ENCODE results near the gene YBEY.
A peak's percentile ranks its signal among the peaks of the same experiment; 100 is the strongest.

The YBEY gene

DNA sequence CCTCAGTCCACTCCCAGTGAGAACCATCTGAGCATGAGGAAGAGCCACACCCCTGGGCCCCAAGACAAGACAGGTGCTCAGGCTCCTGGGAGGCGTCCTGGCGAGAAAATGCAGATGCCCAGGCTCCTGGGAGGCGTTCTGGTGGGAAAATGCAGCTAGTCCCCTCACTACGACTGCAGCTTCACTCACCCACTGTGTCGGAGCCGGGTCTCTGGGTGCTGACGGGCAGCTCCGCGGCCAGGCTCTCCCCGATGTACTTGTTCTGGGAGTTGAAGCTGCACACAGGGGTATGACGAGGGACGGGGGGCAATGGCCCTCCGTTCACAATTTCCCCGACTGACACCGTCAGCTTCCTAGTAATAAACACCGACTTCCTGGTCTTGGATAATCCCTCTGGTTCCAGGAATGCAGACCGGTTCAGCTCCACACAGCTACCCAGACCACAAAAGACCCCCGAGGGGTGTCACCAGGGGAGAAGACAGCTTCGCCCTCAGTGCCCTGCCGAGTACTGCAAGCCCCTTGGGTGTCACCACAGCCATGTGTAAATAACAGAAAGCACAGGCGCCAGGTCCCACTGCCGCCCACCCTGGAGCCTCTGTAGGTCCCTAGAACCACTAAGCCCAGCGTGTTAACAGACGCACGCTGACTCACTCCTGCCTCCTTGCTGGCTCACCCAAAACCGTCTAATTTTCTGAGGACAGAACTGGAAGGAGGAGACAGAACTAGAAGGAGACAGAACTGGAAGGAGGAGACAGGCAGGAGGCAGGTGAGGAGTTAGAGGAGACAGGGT lies 20.2 kb upstream of the YBEY start:
- DNase-seq: no peak

DNA sequence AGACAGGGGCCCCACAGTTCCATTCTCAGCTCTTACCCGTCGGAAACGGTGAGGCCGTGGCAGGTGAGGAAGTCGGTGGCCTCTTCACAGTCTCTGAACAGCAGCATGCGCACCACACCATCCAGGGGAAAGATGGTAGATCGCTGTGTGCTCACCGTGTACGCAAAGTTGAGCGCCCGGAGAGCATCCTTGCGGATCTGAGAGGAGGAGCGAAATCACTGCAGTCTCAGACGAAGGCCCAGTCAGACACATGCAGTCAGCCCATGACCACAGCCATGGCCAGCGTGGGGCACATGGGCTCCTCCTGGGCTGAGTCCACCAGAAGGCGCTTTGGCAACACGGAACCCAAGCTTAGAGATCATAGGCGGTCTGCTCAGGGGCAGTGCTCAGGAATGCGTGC lies 19.2 kb upstream of the YBEY start:
- DNase-seq: no peak

DNA sequence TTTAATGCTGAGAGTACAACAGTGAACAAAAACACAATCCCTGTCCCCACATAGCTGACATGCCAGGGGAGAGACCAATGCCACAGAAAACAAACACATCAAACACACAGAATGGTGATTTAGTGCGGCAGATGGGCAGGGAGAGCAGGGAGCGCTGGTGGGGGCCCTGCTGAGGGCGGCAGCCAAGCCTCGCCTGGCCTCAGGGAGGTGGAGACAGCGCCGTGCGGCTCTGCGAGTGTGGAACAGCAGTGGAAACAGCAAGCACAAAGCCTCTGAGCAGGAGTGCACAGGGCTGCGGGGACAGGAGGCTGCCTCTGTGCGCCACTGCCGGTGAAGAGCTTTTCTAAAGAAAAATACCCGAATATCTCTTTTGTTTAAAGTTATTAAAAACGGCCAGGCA lies 17.8 kb upstream of the YBEY start:
- DNase-seq: no peak

DNA sequence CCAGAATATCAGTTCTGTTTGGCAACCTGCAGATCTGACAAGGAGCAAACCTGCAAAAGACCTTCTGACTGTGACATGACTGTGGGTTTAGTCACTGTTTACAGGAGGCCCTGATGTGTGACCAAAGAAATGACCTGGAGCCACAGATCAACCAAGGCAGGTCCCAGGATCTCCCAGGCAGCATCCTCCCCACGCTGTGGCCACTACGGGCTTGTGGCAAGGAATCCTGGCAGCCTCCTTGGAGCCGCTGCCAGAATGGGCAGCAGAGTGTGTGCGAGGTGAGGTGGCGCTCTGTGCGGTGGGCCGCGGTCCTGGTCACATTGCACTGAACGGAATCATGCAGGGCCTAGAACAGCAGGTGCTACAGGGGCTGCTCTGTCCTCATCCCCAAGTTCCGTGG lies 16.7 kb upstream of the YBEY start:
- DNase-seq: no peak

DNA sequence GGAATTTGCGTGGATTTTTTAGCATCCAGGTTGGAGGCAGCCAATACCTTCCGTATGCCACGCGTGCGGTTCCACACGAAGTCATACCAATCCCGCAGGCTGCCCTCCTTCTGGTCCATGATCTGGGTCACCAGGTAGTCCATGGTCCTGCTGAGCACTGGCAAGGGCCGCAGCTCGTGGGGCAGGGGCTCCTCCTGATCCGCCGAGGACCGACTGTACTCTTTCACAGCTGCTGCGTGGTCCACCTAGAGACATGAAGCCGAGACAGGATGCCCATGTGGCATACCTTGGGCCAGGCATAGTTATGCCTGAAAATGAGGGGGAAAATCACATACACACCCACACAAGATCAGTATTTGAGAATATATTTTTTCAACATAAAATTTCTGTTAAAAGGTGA lies 12.8 kb upstream of the YBEY start:
- DNase-seq: no peak

DNA sequence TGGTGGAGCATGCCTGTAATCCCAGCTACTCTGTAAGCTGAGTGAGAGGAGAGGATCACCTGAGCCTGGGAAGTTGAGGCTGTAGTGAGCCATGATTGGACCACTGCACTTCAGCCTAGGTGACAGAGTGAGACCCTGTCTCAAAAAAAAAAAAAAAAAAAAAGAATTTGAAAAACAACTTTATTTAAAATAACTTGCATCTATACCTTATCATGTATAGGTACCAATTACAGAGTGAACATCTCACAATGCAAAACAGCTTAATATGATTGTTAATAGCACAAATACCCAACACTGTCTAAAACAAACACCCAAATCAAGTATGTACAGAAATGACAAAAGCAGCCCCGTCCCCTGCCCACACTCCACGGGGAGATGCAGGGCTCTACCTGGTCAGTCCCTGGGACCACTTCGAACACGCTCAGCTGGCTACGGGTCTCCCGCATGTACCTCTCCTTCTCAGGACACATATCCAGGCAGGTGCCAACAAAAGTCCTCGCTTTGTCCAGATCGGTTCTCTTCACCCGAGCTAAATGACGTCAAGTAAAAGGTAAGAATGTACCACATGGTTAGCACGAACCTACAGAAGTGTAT lies 11.2 kb upstream of the YBEY start:
- DNase-seq: no peak

DNA sequence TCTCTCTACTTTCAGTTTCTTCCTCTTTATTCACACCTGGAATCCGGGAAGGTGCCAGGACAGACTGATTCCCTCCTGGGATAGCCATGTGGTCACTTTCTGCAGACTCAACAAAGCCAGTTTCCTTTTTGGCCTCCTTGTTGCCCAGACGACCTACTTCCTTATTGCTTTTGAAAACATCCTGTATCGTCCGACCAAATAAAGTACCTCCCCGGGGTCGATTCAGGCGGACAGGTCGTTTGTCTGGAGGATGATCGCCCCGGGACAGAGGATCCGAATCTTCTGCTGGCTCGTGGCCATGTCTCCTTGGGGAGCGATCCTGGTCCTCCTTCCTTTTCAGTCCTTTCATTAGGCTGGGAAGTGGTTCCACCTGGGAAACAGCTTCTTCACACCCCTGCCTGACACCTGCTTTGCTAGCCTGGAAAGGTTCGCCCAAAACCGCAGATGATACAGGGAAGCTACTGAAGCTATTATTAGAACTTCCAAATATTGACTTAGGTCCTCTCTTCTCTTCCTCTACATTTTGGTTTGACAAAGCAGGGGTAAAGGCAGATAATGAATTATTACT lies 2.0 kb upstream of the YBEY start:
- no peak for DNase-seq

DNA sequence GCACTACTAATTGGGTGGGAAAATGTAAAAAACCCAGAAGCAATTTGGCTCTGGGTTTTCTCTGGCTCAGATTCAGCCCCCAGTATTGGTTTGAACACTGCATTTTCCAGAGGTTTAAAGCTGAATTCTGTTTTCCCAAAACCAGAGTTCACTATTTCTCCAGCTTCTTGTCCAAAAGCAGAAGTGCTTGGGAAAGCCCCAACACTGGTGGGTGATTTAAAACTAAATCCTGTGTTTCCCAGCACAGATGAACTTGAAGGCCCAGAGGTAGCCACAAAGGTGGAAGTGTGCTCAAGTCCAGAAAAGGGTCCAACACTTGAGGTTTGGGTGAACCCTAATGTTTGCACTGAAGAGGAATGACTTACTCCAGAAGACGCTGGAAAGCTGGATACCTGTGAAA lies 1.4 kb upstream of the YBEY start:
- no peak for DNase-seq

DNA sequence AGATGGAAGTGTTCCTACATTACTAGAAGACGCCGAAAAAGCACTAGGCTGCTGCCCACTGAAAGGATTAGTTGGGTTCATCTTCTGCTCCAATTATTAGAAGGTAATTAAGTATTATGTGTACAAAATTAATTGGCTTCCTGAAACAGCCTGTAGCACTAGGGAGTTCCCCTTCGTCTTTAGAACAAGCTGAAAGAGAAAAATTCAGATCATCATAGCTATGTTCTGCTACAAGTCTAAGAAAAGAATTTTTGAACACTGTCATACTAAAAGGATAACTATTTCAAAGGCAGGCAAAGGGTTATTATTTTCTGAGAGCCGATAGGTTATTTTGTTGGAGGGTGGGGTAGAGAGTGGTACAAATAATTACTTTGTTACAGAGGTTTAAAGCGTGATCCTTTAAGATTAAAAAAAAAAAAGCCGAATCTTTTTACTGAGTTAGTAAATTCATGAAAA lies 908 bp upstream of the YBEY start, which contains the start of gene MCM3AP:
TSS of gene MCM3AP (minus strand) at position 406 of the 456 bp plus-strand sequence. CDS start at position 81, 325 bp downstream.
- DNase-seq: no peak

DNA sequence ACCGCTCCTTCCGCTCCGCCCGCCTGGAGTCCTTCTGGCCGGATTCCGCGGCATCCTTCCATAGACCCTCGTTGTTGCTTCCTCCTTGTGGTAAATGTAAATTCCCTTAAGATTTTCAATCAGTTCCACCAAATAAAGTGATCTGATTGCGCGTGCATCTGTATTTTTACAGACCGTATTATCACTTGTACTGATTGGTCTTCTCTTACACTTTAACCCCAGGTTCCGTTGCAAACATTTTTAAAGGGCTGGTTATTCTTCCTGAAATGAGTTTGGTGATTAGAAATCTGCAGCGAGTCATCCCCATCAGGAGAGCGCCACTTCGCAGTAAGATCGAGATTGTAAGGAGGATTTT lies 483 bp downstream of the YBEY start:
- DNase-seq: no peak

DNA sequence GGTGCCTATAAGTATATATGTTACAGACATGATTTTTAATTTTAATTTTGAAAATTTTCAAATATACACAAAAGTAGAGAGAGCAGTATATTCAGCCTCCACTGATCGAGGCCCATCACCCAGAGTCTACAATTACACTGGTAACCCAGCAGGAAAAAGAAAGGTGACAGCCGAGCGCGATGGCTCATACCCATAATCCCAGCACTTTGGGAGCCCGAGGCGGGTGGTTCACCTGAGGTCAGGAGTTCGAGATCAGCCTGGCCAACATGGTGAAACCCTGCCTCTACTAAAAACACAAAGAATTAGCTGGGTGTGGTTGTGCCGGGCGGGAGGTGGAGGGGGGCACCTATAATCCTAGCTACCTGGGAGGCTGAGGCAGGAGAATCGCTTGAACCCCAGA lies 1.4 kb downstream of the YBEY start:
- no peak for DNase-seq

DNA sequence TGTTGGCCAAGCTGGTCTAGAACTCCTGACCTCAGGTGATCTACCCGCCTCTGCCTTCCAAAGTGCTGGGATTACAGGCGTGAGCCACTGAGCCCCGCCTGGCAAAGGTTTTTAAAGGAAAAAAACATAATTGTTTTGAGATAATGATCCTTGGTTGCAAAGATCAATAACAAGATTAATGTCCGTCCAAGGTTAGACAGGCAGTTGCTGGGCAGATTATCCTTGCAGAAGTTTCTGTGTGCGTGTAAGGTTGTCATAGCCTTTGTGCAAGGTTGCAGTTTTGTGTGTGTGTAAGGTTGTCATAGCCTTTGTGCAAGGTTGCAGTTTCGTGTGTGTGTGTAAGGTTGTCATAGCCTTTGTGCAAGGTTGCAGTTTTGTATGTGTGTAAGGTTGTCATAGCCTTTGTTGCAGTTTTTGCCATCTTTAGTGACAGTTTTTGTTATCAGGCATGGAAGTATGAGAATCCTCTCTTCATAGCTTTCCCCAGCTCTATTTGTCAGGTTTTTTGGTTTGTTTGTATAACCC lies 3.6 kb downstream of the YBEY start:
- DNase-seq: no peak

DNA sequence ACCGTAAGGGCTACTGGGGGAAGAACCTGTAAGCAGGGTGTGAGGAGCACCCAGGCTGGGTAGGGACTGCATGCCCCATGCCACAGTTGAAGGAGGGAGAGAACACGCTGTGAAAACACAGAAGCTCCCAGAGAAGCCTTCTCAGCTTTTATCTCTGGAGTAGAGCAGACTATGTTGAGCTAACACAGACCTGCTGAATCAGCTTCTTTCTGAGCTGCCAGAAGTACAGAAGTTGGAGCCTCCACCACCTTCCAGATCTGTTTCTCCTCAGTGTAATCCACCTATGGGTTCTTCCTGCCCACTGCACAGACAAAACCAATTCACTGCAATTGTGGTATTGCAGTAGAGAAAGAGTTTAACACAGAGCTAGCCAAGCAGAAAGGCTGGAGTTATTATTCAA lies 5.4 kb downstream of the YBEY start:
- DNase-seq: no peak

DNA sequence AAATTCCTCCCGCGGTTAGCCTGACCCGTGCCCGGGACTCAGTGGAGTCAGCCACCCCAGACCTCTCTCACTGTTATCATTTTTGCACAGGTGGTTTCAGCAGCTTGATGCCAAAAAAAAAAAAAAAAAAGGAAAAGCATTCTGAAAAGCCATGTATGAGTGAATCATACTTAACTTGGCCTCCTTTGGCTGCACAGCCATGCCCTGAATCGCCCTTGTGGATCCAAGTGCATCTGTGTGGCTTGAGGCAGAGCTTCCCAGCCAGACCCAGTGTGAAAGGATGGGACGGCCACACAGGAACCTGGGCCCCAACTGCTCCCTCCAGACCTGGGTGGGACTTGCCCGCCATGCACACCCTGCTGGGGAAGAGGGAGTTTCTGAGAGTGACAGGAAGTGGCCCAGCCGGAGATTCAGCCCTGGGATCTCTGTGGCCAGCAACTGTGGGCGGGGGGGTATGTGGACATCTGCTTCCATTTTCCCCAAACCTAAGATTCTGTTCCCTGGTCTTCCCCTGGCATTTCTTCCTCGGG lies 8.6 kb downstream of the YBEY start:
- no peak for DNase-seq

DNA sequence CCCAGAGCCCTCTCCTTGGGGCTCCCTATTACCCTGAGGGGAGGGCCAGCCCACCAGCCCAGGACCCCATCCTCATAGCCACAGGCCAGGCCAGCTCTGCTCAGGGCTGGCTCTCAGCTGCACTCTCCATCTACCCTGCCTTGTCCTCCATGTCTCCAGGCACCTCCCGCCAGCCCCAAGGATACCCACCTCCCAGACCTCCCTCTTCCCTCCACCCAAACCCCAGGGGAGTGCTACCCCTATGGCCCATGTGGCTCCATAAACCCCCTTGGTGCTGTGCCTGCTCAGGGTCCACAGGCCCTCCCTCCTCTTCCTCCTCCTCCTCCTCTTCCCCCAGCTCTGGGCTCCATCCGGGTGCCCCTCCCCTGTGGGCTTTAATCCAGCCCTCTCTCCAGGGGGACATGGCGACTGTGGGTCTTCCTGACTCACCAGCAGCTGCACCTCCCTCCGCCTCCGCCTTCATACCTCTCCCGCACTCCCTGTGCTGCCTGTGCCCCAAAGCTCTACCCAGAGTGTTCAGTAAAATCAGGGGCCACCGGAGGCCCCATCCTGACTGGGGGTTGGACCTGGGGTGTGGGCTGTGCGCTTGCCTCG lies 9.1 kb downstream of the YBEY start:
- DNase-seq: no peak

DNA sequence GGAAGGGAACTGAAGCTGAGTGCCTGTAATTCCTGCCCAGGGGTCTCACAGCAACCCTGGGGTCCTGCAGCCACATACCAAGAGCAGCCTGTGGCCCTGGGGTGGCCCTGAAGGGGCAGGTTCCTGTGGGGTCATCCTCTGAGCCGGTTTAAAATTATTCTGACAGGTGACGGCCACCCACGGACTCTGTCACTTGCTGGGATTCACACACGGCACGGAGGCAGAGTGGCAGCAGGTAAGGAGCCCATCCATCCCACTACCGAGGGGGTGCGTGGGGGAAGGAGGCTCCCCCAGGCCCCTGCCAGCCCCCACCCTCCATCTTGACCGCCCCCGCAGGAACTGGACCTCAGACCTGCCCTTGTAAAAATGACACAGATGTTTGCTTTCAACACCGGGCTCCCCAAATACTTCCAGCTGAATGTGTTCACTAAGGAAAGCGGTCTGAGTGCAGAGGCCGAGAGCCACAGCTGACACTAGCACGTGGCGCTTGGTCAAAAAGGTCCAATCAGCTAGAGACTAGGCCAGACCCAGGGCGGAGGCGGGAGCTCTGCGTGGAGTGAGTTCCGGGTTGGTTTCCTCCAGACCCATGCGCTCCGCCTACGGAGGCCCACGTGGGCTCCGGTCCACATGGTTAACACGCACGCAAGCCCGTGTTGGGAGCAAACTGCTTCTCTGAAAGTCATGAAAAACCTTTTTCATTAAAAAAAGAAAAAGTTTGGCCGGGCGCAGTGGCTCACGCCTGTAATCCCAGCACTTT lies 10.0 kb downstream of the YBEY start:
- peak; percentile 21 for DNase-seq

DNA sequence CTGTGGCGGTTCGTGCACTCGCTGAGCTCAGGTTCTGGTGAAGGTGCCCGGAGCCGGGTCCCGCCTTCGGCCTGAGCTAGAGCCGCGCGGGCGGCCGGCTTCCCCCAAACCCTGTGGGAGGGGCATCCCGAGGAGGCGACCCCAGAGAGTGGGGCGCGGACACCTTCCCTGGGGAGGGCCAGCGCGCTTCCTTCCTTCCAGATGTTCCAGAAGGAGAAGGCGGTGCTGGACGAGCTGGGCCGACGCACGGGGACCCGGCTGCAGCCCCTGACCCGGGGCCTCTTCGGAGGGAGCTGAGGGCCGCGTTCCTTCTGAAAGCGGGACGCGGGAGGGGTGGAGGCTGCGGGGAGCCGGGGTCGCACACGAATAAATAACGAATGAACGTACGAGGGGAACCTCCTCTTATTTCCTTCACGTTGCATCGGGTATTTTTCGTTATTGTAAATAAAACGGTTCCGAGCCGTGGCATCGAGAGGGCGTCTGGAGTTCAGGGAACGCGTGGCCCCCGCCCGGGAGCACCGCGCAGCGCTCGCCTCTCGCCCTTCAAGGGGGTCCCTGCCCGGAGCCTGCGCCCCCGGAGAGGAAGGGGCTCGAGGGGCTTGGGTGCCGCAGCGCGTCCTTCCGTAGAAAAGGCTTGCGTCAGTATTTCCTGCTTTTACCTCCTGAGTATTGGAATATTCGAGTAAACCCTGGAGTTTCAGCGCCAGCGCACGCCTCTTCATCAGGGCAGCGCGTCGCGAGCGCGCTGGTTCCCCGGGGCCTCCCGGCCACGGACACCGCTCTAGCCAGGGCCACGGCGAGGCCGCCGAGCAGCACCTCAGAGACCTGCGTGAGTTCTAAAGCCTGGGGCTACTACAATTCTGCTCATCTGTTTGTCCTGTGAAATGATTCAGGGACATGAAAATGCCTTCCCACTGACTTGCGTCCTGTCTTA lies 11.5 kb downstream of the YBEY start:
- no peak for DNase-seq

DNA sequence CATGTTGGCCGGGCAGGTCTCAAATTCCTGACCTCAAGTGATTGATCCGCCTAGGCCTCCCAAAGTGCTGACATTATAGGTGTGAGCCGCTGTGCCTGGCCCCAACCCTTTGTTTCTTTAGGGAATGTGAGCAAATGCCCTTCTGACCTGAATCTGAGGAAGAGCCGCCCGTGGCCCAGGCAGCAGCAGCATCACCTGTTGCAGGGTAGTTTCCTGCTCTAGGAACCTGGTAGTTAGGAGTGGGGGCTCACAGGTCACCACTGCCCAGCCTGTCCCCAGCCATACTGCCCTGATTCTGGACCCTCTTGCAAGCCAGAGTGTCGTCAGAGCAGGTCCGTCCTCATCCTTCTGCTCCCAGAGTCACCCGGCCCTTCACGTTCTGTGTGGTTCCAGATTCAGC lies 13.0 kb downstream of the YBEY start:
- no peak for DNase-seq

DNA sequence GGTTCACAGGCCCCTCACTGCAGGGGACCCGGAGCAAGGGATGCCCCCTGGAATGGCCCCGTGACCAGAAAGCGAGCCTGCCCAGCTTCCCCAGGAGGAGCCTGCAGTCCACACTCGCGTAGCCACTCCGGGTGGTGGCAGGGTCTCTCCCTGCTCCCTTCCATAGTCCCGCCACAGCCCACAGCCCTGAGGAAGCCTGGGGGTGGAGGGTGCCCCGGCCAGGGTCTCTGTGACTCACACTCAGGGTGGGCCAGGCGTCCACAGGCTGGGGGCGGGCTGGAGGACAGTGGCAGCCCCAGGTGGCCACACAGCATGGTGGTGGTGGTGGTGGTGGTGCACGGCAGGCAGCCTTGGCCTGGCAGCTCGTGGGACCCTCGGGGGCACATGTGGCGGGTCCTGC lies 15.6 kb downstream of the YBEY start:
- no peak for DNase-seq

DNA sequence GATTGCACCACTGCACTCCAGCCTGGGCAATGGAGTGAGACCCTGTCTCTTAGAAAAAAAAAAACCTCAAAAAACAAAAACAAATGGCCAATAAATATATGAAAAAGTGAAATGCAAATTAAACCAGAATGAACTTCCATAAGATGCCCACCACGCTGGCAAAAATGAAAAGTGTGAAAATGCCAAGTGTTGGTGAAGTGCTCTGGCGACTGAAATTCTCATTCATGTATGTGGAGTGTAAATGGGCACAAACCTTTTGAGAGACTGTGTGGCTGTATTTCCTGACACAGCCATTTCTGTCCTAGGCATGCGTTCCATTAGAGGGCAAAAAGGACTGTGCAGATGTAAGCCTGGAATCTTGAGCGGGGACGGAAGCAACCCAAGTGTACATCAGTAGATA lies 18.3 kb downstream of the YBEY start:
- no peak for DNase-seq

DNA sequence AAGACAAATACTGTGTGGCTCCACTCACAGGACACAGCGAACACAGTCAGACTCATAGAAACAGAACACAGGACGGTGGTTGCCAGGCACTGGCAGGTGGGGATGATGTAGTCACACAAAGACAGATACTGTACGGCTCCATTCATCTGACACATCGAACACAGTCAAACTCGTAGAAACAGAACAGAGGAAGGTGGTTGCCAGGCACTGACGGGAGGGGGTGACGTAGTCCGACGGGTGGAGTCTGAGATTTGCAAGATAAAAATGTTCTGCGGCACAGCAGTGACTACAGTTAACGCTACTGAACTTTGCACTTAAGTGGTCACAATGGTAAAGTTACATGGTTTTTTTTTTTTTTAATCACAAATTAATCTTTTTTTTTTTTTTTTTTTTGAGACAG lies 18.8 kb downstream of the YBEY start:
- no peak for DNase-seq

DNA sequence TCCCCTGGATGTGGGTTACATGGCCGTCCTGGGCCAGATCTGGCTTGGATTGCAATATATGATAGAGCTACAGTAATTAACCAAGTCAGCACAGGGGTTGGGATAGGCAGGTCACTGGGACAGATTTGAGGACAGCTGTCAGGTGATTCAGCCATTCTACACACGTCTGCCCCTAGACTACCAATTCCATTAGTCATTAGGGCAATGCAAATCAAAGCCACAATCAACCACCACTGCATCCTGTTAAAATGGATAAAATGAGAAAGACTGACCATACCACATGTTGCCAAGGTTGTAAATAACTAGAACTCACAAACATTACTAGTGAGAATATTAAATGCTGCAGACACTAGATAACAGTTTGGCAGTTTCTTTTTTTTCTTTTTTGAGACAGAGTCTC lies 21.5 kb downstream of the YBEY start:
- DNase-seq: no peak

All from NCI-H187 treated with DMSO at 0.1 percent for 48 hours (cell line).